IPS-18c (cell line): ENCODE results near the gene ARRB1.

Source experiments
- H3K4me3 ChIP-seq: 2 replicates; pipeline ENCODE4 v1.7.0; 2013; ENCODE audit warnings: low read depth, mild to moderate bottlenecking, low read length, moderate library complexity; ENCODE audit not compliant: insufficient read depth
- H3K9me3 ChIP-seq: one replicate; pipeline ENCODE4 v1.6.1; 2013; ENCODE audit warnings: mild to moderate bottlenecking, low read length, moderate library complexity; ENCODE audit not compliant: control insufficient read depth, insufficient read depth

ARRB1 gene

GRCh38 chr11:75239531-75240290, 111.8 kb downstream of the ARRB1 start:
- H3K4me3 ChIP-seq = peak overlapping the region; percentile 59; the same call in 1 of the 2 replicates
- H3K9me3 ChIP-seq = peaks cover 3% of the 10 kb centered on the region

GRCh38 chr11:75238595-75239440, 112.6 kb downstream of the ARRB1 start:
- Histone ChIP-seq H3K4me3 (no peak overlapping the region), H3K9me3 (peaks cover 3% of the 10 kb centered on the region)

GRCh38 chr11:75237050-75237449, 114.4 kb downstream of the ARRB1 start:
- H3K4me3 ChIP-seq = no peak overlapping the region
- peaks cover 3% of the 10 kb centered on the region for H3K9me3 ChIP-seq

DNA sequence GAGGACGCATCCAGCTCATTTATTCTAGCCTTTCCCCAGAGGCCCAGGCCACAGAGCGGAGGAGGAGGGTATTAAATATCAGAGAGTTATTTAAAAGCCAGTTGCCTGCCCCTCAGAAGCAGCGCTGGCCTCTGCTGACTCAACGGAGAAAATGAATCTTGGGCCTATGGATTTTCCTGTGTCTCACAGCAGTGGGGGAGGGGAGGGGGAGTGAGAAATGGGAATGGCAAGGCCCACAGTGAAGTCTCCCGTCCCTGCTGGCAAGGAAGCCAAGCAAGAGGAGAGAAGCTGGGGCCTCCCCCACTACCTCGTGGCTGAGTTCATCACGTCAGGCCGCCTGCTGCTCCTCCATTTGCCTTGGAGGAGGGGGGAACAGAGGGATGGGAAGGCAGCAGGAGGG, 115.4 kb downstream of the ARRB1 start:
- H3K9me3 ChIP-seq = no peaks in the 10 kb centered on the region
- no peak overlapping the region for H3K4me3 ChIP-seq

DNA sequence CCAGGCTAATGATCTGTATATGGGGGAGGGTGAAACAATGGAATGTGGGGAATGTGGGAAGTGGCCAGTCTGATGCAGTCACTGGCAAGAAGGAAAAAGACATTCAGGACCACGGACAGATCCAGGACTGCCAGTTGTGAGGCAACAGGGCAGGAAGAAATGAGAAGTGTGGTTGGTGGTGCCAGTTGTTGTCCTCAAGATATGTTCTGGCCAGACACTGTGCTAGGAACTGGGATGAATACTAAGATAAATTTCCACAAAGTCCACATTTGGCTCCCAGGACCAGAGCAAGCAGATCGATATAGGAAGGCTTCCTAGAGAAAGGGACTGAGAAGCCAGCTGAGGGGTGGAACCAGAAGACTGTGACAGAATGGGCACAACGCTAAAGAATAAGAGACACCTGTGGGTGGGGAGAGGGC, 117.7 kb downstream of the ARRB1 start:
- Histone ChIP-seq H3K9me3 (no peaks in the 10 kb centered on the region), H3K4me3 (no peak overlapping the region)

- Histone ChIP-seq H3K4me3 (no peak overlapping the region), H3K9me3 (no peaks in the 10 kb centered on the region)
Observed at GRCh38 chr11:75230621-75231020, 120.8 kb downstream of the ARRB1 start.

DNA sequence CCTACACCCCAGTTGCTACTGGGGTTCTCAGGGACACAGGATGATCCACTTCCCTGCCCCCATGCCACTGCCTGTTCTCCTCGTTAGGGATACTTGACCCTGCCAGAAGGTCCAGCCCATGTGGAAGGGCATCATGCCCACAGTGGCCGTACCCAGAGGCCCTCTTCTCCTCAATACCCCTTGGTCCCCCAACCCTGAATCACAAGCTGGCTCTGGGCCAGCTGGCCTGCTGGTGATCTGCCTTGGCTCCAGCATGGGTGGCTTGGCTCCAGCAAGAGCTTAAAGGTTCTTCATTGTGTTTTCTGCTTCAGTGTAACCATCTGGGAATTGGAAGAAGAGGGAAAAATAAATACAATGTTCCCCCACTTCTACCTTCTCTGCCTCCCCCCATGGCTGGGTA, 122.0 kb downstream of the ARRB1 start:
- Histone ChIP-seq H3K4me3 (no peak overlapping the region), H3K9me3 (no peaks in the 10 kb centered on the region)

DNA sequence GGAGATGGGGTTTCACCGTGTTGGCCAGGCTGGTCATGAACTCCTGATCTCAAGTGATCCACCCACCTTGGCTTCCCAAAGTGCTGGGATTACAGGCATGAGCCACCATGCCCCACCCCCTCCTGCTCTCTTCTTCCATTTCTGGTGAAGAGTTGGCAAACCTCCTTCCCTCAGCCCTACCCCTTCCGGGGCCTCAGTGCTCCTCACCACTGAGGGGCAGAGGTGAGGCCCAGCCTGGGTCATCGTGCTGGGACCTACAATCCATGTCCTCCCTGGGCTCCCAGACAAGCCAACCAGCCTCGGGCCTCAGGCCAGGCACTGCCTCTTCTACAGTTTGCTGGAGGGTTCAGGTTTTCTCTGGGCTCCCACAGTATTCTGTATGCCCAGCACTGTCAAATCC, 125.7 kb downstream of the ARRB1 start:
- Histone ChIP-seq H3K9me3 (no peaks in the 10 kb centered on the region), H3K4me3 (no peak overlapping the region)

DNA sequence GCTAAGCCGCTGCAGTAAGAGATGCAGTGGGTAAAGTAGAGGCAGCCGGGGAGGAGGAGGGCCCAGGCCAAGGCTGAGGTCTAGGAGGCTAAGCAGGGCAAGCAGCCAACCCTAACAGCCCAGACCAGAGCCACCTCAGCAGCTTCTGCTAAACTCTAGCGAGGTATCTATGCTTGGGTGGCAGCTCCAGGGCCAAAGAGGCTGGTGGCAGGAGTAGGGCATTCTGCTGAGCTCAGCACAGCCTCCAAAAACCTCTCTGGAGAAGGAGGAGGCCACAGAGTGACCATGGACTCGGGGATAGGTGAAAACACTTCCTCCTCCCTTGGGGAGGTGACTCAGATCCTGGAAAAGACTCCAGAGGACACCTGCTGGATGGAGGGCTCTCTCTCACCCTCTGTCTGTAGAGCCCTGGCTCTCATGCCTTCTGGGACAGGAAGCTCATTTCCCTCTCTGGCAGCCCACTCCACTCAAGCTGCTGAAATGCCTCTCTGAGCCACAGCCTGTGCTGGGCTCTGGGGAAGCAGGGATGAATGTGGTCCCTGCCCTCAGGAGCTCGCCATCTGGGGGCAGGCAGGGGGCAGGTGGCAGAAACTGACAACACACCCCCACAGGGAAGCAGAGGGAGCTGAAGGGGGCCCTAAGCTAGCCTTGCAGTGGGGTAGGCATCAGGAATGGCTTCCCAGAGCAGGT, 127.4 kb downstream of the ARRB1 start:
- no peaks in the 10 kb centered on the region for H3K9me3 ChIP-seq
- no peak overlapping the region for H3K4me3 ChIP-seq

DNA sequence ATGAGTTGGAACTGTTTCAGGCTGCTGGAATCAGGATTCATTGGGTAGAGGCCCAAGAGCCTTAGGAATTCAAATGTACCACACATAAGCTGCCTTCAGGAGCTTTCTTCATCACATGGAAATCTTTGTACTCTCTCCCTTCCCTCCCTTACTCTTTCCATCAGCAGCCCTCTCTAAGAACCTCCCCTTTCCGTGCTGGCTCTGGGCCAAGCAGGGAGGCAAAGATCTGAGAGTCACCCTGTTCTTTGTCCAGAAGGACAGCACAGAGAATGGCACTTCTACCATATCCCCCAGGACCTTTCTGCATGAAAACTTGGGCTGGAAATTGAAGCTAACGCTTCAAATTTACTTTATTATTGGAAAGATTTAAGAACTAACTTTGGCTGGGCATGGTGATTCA, 131.6 kb downstream of the ARRB1 start:
- no peak overlapping the region for H3K4me3 ChIP-seq

DNA sequence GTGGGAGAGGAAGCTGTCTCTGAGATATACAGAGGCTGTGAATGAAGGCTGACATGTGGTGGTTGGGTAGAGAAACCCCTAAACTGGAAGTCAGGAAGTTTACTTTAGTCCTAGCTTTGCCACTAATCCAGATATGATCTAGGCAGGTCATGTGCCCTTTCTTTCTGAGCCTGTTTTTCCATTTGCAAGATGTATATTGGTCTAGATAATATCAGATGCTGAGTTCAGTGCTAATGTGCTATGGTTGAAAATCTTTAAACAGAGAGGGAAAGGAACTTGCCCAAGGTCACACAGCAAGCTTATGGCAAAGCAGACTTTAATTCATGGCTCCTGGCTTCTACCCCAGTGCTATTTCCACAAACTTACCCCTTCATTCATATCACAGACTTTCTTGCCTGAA, 136.6 kb downstream of the ARRB1 start:
- H3K9me3 ChIP-seq = no peaks in the 10 kb centered on the region
- no peak overlapping the region for H3K4me3 ChIP-seq

More for the DNA sequence above, 131.6 kb downstream of the ARRB1 start:
- H3K9me3 ChIP-seq = no peaks in the 10 kb centered on the region

DNA sequence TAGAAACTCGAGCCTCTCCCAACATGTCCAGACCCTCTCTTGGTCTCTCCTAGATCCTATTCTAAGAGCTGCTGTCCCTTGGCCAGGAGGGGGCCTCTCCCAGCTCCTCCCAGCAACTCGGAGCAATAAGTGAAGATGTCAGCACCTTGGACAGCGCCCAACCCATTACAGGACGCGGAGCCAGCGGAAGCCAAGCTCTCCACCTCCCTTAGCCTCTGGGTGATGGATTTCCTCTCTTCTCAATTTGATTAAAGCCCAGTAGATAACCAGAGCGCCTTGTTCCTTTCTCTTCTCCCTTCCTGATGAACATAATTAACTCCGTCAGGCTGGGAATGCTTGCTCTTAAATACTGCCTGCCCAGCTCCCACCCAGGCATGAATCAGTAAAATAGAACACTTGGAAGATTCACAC, 137.0 kb downstream of the ARRB1 start:
- no peaks in the 10 kb centered on the region for H3K9me3 ChIP-seq

More for the DNA sequence above, 137.0 kb downstream of the ARRB1 start:
- no peak overlapping the region for H3K4me3 ChIP-seq
